GM12892 (cell line): ENCODE measurements around the gene LAMB3.

Experiments
- POLR2AphosphoS5 ChIP-seq: IDR thresholded peaks from 2 replicates; pipeline ENCODE4 v1.6.1; 2011; ENCODE audit warnings: low read depth, low read length, control low read depth
- TAF1 ChIP-seq: IDR thresholded peaks from 2 replicates; pipeline ENCODE4 v1.6.1; 2011; ENCODE audit warnings: low read depth, mild to moderate bottlenecking, control low read depth, low read length, borderline replicate concordance

DNA sequence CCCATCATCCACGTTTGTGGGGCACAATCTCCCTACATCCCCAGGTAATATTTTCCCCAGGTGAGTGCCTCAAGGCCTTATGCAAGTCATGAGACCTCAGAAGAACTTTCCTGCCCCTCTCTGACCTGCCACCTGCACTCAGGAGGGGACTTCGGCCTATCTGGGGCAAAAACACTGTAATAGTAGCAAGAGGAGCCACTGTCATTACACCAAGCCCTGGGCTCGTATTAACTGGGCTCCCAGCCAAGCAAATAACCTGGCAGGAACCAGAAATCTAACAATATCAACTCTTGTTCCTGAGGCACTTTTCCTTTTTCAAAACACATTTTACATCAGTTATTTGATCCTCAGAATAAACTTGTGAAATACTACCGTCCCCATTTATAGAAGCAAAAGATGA, 30.9 kb downstream of the LAMB3 start:
- TF ChIP-seq POLR2AphosphoS5 = no peak
- TF ChIP-seq TAF1 = no peak
